Measurements from ENCODE around the gene OXNAD1. TPM values are rescaled to one million over a fixed set of nuclear protein-coding genes. Genes with fewer than 3 reads are reported as not detected.

The OXNAD1 gene
- total and polyA plus RNA-seq, 2 of the 13 experiments (the other 11 are each of a cell fraction or from before 2014, with no cell fraction given), result 9.9 to 18.8 TPM

GRCh38 chr3:16252243-16252978 is 12.6 kb upstream of the OXNAD1 start (continued):
- no peak for TF ChIP-seq IRF1 (CRISPR knock-in tag; IDR thresholded peaks at IDR 0.05; ENCODE audit: low read depth)
- TF ChIP-seq PRMT3 (CRISPR knock-in tag; IDR thresholded peaks at IDR 0.05; ENCODE audit: borderline replicate concordance, low read depth), result no peak
- no peak for TF ChIP-seq ZNF280B (CRISPR knock-in tag; IDR thresholded peaks at IDR 0.05; ENCODE audit: borderline replicate concordance)
- peak in 1 of 2 experiments; percentile 29; a peak in 1 of 4 replicates for TF ChIP-seq POLR2A (IDR thresholded peaks at IDR 0.05; ENCODE audit: insufficient read depth in 1 of 2, low read depth in 2 of 2, low read length in 2 of 2)
- no peak for TF ChIP-seq SMARCE1 (IDR thresholded peaks at IDR 0.05; ENCODE audit: borderline replicate concordance)
- TF ChIP-seq ZNF33B (CRISPR knock-in tag; IDR thresholded peaks at IDR 0.05), result no peak
- TF ChIP-seq HDAC1 (CRISPR knock-in tag; IDR thresholded peaks at IDR 0.05), result peak; percentile 44; the same call in 1 of the 2 replicates
- no peak for TF ChIP-seq FOXM1 (CRISPR knock-in tag; IDR thresholded peaks at IDR 0.05)
- no peak for TF ChIP-seq ZBTB49 (CRISPR knock-in tag; IDR thresholded peaks at IDR 0.05; ENCODE audit: borderline replicate concordance)
- no peak for TF ChIP-seq DZIP1 (CRISPR knock-in tag; IDR thresholded peaks at IDR 0.05)
- no peak for TF ChIP-seq ZNF296 (CRISPR knock-in tag; conservative IDR thresholded peaks at IDR 0.05)
- TF ChIP-seq SETDB1 (CRISPR knock-in tag; IDR thresholded peaks at IDR 0.05; ENCODE audit: borderline replicate concordance), result no peak
- no peak for TF ChIP-seq KLF13 (CRISPR knock-in tag; IDR thresholded peaks at IDR 0.05)
- TF ChIP-seq TRAFD1 (CRISPR knock-in tag; IDR thresholded peaks at IDR 0.05; ENCODE audit: borderline replicate concordance), result no peak
- TF ChIP-seq DBP (CRISPR knock-in tag; IDR thresholded peaks at IDR 0.05; ENCODE audit: not compliant biosample characterization), result no peak
- TF ChIP-seq HOXA3 (CRISPR knock-in tag; IDR thresholded peaks at IDR 0.05), result peak; percentile 39; the same call in 1 of the 2 replicates
- TF ChIP-seq SAP130 (CRISPR knock-in tag; IDR thresholded peaks at IDR 0.05; ENCODE audit: low read depth), result peak; percentile 45; the same call in 1 of the 2 replicates
- no peak for TF ChIP-seq ZNF496 (CRISPR knock-in tag; IDR thresholded peaks at IDR 0.05; ENCODE audit: insufficient replicate concordance)
- no peak; the same call in 1 of the 2 replicates for TF ChIP-seq SRY (CRISPR knock-in tag; IDR thresholded peaks at IDR 0.05)

All from HepG2 (cell line).